ENCODE measurements around the gene ZFYVE28. TPM values are rescaled to one million over a fixed set of nuclear protein-coding genes. Genes with fewer than 3 reads are reported as not detected.

ZFYVE28 gene
- total and polyA plus RNA-seq, 8 donors = 4.9 to 88.8 (median 7.3) TPM

- DNase-seq = no peak
- WGBS, 5 donors = 81 to 88% (median 86%) methylated on average over 6 of the region's 6 CpGs
- peaks cover 11 to 22% (median 21%) of the 10 kb centered on the region in 4 donors for H3K4me1 ChIP-seq
- no peaks in the 10 kb centered on the region for H3K9me3 ChIP-seq
- TF ChIP-seq POLR2A (IDR thresholded peaks at IDR 0.05) = no peak
- TF ChIP-seq POLR2AphosphoS5 (IDR thresholded peaks at IDR 0.05) = no peak
- no peak for TF ChIP-seq EP300 (IDR thresholded peaks at IDR 0.05)
- TF ChIP-seq CTCF (IDR thresholded peaks at IDR 0.05) = no peak
- H3K36me3 ChIP-seq = no peaks in the 10 kb centered on the region
- no peak overlapping the region for H3K27ac ChIP-seq
- no peak overlapping the region for H3K4me3 ChIP-seq
- H3K27me3 ChIP-seq = peaks cover 0 to 72% (median 6%) of the 10 kb centered on the region in 3 donors
- intact Hi-C loops (cut with DNase I; ENCODE audit: low total_unique reads) = no loop called here
Measured at GRCh38 chr4:2421928-2422327, 3.5 kb upstream of the ZFYVE28 start.

GRCh38 chr4:2419814-2420213 is 1.4 kb upstream of the ZFYVE28 start:
- H3K4me3 ChIP-seq = no peak overlapping the region
- no peak for TF ChIP-seq EP300 (IDR thresholded peaks at IDR 0.05)
- no peak for TF ChIP-seq POLR2A (IDR thresholded peaks at IDR 0.05)
- no peak for TF ChIP-seq POLR2AphosphoS5 (IDR thresholded peaks at IDR 0.05)
- no peak for TF ChIP-seq CTCF (IDR thresholded peaks at IDR 0.05)
- H3K4me1 ChIP-seq = peaks cover 18 to 32% (median 29%) of the 10 kb centered on the region in 4 donors
- intact Hi-C loops (cut with DNase I; ENCODE audit: low total_unique reads) = loop anchor here (10.0 kb wide), 1 partner anchor 175 kb away; the partner anchor contains the start of genes HAUS3 and POLN
- DNase-seq = no peak
- H3K27ac ChIP-seq = no peak overlapping the region
- H3K36me3 ChIP-seq = no peaks in the 10 kb centered on the region
- peaks cover 0 to 74% (median 11%) of the 10 kb centered on the region in 3 donors for H3K27me3 ChIP-seq
- H3K9me3 ChIP-seq = no peaks in the 10 kb centered on the region
- 53 to 65% (median 54%) methylated on average over 9 of the region's 9 CpGs for WGBS, 5 donors

- peak within 1 kb of the TSS; percentile 43 to 80 (median 76) for H3K27ac ChIP-seq
- peak within 1 kb of the TSS; percentile 65 to 80 (median 71) for H3K4me3 ChIP-seq
- intact Hi-C loops (cut with DNase I; ENCODE audit: low total_unique reads) = loop anchor here (10.0 kb wide), 1 partner anchor 174 kb away; the partner anchor contains the start of genes HAUS3 and POLN
- H3K9me3 ChIP-seq = no peaks in the 10 kb centered on the region
- TF ChIP-seq POLR2AphosphoS5 (IDR thresholded peaks at IDR 0.05) (peak; percentile 36 to 64 (median 42)), CTCF (IDR thresholded peaks at IDR 0.05) (peak in 1 of 7 experiments; percentile 20), EP300 (IDR thresholded peaks at IDR 0.05) (no peak)
- H3K36me3 ChIP-seq = no peaks in the 10 kb centered on the region
- H3K4me1 ChIP-seq = peaks cover 21 to 40% (median 36%) of the 10 kb centered on the region in 4 donors
- peak; percentile 99 for DNase-seq
- peaks cover 0 to 72% (median 11%) of the 10 kb centered on the region in 3 donors for H3K27me3 ChIP-seq
- WGBS, 5 donors = 1 to 2% (median 1%) methylated on average over 37 to 94 of the region's 94 CpGs
Measured at GRCh38 chr4:2418650-2419571, 466 bp upstream of the ZFYVE28 start, which contains the start of gene CFAP99. TSS of gene CFAP99 (plus strand) at chr4:2418955.

GRCh38 chr4:2417226-2417764 is 1.1 kb downstream of the ZFYVE28 start:
- H3K36me3 ChIP-seq = no peaks in the 10 kb centered on the region
- no peak for DNase-seq
- H3K27me3 ChIP-seq = peaks cover 0 to 56% (median 11%) of the 10 kb centered on the region in 3 donors
- peak overlapping the region; percentile 65 to 80 (median 71) for H3K4me3 ChIP-seq
- peak overlapping the region; percentile 65 to 80 (median 76) for H3K27ac ChIP-seq
- H3K9me3 ChIP-seq = no peaks in the 10 kb centered on the region
- peaks cover 36 to 56% (median 50%) of the 10 kb centered on the region in 4 donors for H3K4me1 ChIP-seq
- intact Hi-C loops (cut with DNase I; ENCODE audit: low total_unique reads) = loop anchor here (10.0 kb wide), 1 partner anchor 172 kb away; the partner anchor contains the start of genes HAUS3 and POLN
- WGBS, 5 donors = 0 to 1% (median 0%) methylated on average over 6 to 61 of the region's 61 CpGs
- TF ChIP-seq EP300 (IDR thresholded peaks at IDR 0.05) = no peak
- no peak for TF ChIP-seq CTCF (IDR thresholded peaks at IDR 0.05)
- no peak for TF ChIP-seq POLR2AphosphoS5 (IDR thresholded peaks at IDR 0.05)
- TF ChIP-seq POLR2A (IDR thresholded peaks at IDR 0.05) = no peak

All from stomach (tissue), 9 donors.